ENCODE measurements around the gene BRINP2. TPM values are rescaled to one million over a fixed set of nuclear protein-coding genes. Genes with fewer than 3 reads are reported as not detected.

BRINP2 gene
- total RNA-seq, 1 experiment from 2014 or later, result not detected

DNA sequence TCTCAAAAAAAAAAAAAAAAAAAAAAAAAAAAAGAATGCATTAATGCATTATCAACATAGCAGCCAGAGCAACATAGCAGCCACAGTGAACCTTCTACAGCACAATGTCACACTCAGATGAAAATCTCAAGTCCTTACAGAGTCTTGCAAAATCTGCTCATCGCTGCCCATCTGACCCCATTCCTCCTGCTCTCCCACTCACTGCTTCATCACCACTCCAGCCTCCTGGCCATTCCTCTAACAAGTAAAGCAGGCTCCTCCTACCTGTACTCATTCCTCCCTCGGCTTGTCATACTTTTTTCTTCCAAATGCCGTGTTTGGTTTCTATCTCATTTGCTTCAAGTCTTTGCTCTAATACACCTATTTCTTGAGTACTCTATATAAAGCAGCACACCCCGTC, 29.5 kb downstream of the BRINP2 start:
- no peak for DNase-seq
- H3K27ac Mint-ChIP-seq (ENCODE audit: unreplicated experiment), result no peak overlapping the region
- no peaks in the 10 kb centered on the region for H3K36me3 Mint-ChIP-seq (ENCODE audit: insufficient read depth, unreplicated experiment)
- CTCF ChIA-PET, result interaction anchor here (0.7 kb wide), 1 partner anchor 134 kb away, joined by 5 read pairs; no protein-coding TSS in a partner anchor
- no TSS peak for BruUV-seq (replicated peaks)
- H3K9me3 Mint-ChIP-seq (ENCODE audit: low read depth, unreplicated experiment), result peaks cover 3% of the 10 kb centered on the region
- H3K27me3 Mint-ChIP-seq (ENCODE audit: unreplicated experiment), result peaks cover 40% of the 10 kb centered on the region
- H3K4me1 Mint-ChIP-seq (ENCODE audit: low read depth, unreplicated experiment), result no peaks in the 10 kb centered on the region
- intact Hi-C loops (cut with micrococcal nuclease; ENCODE audit: unreplicated experiment), result loop anchor here (5.0 kb wide), 1 partner anchor 157 kb away; no protein-coding TSS in a partner anchor
- no peak overlapping the region for H3K4me3 Mint-ChIP-seq (ENCODE audit: low read depth, unreplicated experiment)
- TF ChIP-seq, protein P1, sequence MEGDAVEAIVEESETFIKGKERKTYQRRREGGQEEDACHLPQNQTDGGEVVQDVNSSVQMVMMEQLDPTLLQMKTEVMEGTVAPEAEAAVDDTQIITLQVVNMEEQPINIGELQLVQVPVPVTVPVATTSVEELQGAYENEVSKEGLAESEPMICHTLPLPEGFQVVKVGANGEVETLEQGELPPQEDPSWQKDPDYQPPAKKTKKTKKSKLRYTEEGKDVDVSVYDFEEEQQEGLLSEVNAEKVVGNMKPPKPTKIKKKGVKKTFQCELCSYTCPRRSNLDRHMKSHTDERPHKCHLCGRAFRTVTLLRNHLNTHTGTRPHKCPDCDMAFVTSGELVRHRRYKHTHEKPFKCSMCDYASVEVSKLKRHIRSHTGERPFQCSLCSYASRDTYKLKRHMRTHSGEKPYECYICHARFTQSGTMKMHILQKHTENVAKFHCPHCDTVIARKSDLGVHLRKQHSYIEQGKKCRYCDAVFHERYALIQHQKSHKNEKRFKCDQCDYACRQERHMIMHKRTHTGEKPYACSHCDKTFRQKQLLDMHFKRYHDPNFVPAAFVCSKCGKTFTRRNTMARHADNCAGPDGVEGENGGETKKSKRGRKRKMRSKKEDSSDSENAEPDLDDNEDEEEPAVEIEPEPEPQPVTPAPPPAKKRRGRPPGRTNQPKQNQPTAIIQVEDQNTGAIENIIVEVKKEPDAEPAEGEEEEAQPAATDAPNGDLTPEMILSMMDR (IDR thresholded peaks at IDR 0.05; ENCODE audit: unreplicated experiment), result no peak

DNA sequence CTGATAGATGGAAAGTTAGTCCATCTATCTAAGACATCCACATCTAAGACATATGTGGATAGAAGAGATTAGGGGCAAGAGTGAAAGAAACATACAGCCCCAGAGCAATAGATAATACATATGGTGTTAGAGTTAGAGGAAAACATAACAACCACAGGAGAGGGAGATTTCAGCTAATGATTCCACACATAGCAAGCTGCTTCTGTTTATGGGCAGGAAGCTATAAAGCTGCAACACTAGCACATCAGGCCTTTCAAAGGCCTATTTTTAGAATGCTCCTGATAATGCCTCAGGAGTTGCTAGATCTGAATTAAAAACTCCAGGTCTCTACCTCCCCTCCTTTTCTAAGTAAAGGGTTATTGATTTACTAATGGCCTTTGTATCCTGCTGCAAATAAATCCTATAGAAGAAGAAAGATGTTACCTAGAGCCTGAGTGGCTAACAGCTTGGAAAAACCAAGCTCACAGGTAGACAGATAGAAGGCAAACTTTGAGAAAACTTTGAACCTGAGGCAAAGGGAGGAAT, 36.1 kb downstream of the BRINP2 start:
- H3K9me3 Mint-ChIP-seq (ENCODE audit: low read depth, unreplicated experiment), result no peaks in the 10 kb centered on the region
- H3K4me1 Mint-ChIP-seq (ENCODE audit: low read depth, unreplicated experiment), result peaks cover 10% of the 10 kb centered on the region
- CTCF ChIA-PET, result interaction anchor here (1.5 kb wide), 1 partner anchor 25 kb away, joined by 5 read pairs; no protein-coding TSS in a partner anchor
- H3K27me3 Mint-ChIP-seq (ENCODE audit: unreplicated experiment), result peaks cover 13% of the 10 kb centered on the region
- no peak overlapping the region for H3K27ac Mint-ChIP-seq (ENCODE audit: unreplicated experiment)
- no peaks in the 10 kb centered on the region for H3K36me3 Mint-ChIP-seq (ENCODE audit: insufficient read depth, unreplicated experiment)
- intact Hi-C loops (cut with micrococcal nuclease; ENCODE audit: unreplicated experiment), result no loop called here
- TF ChIP-seq, protein P1 (IDR thresholded peaks at IDR 0.05; ENCODE audit: unreplicated experiment), result no peak
- no TSS peak for BruUV-seq (replicated peaks)
- no peak for DNase-seq
- no peak overlapping the region for H3K4me3 Mint-ChIP-seq (ENCODE audit: low read depth, unreplicated experiment)

DNA sequence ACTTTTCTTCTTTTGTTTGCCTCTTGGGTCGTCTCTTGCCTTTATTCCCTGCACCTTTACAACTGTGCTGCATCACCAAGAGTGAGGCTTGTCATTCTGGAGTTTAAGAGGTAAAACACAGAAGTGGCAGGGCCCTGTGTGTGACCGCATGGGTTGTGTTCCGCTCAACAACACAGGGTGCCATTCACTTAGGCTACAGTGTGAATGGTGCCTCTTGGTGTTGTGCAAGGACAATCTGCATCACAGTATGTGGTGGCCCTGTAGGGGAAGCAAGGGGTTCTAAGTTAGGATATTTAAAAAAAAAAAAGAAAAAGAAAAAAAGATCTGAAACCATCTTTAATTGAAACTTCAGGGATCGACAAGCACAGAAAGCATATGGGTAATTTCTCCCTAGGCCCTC, 38.2 kb downstream of the BRINP2 start:
- Mint-ChIP-seq H3K4me1 (ENCODE audit: low read depth, unreplicated experiment) (peaks cover 10% of the 10 kb centered on the region), H3K4me3 (ENCODE audit: low read depth, unreplicated experiment) (no peak overlapping the region), H3K27ac (ENCODE audit: unreplicated experiment) (no peak overlapping the region), H3K36me3 (ENCODE audit: insufficient read depth, unreplicated experiment) (no peaks in the 10 kb centered on the region), H3K27me3 (ENCODE audit: unreplicated experiment) (peaks cover 13% of the 10 kb centered on the region), H3K9me3 (ENCODE audit: low read depth, unreplicated experiment) (no peaks in the 10 kb centered on the region)
- intact Hi-C loops (cut with micrococcal nuclease; ENCODE audit: unreplicated experiment), result no loop called here
- CTCF ChIA-PET, result interaction anchor here (0.9 to 1.5 kb wide), 2 partner anchors 27 to 147 kb away, joined by 4 read pairs; no protein-coding TSS in a partner anchor
- BruUV-seq (replicated peaks), result no TSS peak
- no peak for DNase-seq
- TF ChIP-seq, protein P1 (IDR thresholded peaks at IDR 0.05; ENCODE audit: unreplicated experiment), result no peak

DNA sequence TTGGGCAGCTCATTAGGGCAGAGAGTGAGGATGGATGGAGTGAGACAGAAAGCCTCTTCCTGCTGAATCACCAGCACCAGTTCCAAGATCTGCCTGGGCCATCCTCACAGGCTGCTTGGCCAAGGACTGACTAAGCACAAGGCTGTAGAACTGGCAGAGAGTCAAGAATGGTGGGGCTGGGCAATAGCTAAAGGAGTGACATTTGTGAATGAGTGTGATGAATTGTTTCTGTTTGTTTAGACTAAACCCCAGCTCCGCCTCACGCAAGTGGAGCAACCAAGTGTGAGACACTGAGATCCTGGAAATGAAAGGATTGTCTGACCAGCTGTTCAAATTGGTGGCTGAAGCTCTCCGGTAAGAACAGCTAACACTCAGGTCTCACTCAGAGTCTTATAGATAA, 38.6 kb downstream of the BRINP2 start:
- H3K27me3 Mint-ChIP-seq (ENCODE audit: unreplicated experiment), result peaks cover 13% of the 10 kb centered on the region
- intact Hi-C loops (cut with micrococcal nuclease; ENCODE audit: unreplicated experiment), result no loop called here
- DNase-seq, result peak; percentile 76
- no peaks in the 10 kb centered on the region for H3K36me3 Mint-ChIP-seq (ENCODE audit: insufficient read depth, unreplicated experiment)
- CTCF ChIA-PET, result interaction anchor here (0.9 to 1.5 kb wide), 2 partner anchors 28 to 146 kb away, joined by 4 read pairs; no protein-coding TSS in a partner anchor
- TF ChIP-seq, protein P1 (IDR thresholded peaks at IDR 0.05; ENCODE audit: unreplicated experiment), result no peak
- H3K9me3 Mint-ChIP-seq (ENCODE audit: low read depth, unreplicated experiment), result no peaks in the 10 kb centered on the region
- H3K4me3 Mint-ChIP-seq (ENCODE audit: low read depth, unreplicated experiment), result no peak overlapping the region
- peaks cover 10% of the 10 kb centered on the region for H3K4me1 Mint-ChIP-seq (ENCODE audit: low read depth, unreplicated experiment)
- no peak overlapping the region for H3K27ac Mint-ChIP-seq (ENCODE audit: unreplicated experiment)
- no TSS peak for BruUV-seq (replicated peaks)

Data from Calu3 (cell line).